Measurements from ENCODE around the gene CDK11B.

- no peak for TF ChIP-seq REST (IDR thresholded peaks at IDR 0.05; ENCODE audit: insufficient read depth in 1 of 2, low read depth in 2 of 2, low read length in 2 of 2)
- TF ChIP-seq TAF1 (IDR thresholded peaks at IDR 0.05; ENCODE audit: borderline replicate concordance, insufficient read depth, low read length), result no peak
- TF ChIP-seq SIN3A (IDR thresholded peaks at IDR 0.05; ENCODE audit: borderline replicate concordance, insufficient read depth, low read length), result no peak
- no peak for TF ChIP-seq POLR2AphosphoS5 (IDR thresholded peaks at IDR 0.05; ENCODE audit: low read depth, low read length)
- TF ChIP-seq FOXP2 (optimal IDR thresholded peaks at IDR 0.05; ENCODE audit: borderline replicate concordance, extremely low read depth, extremely low read length, insufficient read depth), result no peak
Observed at GRCh38 chr1:1683104-1683905, 24.5 kb upstream of the CDK11B start.

Data from PFSK-1 (cell line).